ENCODE measurements around the gene TBCK. TPM values are rescaled to one million over a fixed set of nuclear protein-coding genes. Genes with fewer than 3 reads are reported as not detected.

The TBCK gene
- total RNA-seq, 1 donor from 2014 or later, result 25.8 TPM

DNA sequence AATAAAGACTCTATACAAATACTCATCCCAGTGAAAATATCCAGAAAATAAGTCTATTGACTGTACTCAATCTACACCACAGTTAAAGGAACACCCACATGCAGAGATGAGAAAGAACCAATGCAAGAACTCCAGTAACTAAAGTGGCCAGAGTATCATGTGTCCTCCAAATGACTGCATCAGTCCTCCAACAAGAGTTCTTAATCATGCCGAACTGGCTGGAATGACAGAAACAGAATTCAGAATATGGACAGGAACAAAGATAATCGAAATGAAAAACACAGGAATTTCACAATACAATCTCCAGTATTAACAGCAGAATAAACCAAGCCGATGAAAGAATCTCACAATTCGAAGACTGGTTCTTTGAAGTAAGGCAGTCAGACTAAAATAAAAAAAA is 210.3 kb downstream of the TBCK start:
- Mint-ChIP-seq H3K9me3 (ENCODE audit: unreplicated experiment) (peaks cover 20% of the 10 kb centered on the region), H3K27me3 (ENCODE audit: low read depth, unreplicated experiment) (no peaks in the 10 kb centered on the region), H3K4me1 (ENCODE audit: low read depth, unreplicated experiment) (peaks cover 4% of the 10 kb centered on the region), H3K36me3 (ENCODE audit: low read depth, unreplicated experiment) (peaks cover 38% of the 10 kb centered on the region), H3K27ac (ENCODE audit: unreplicated experiment) (no peak overlapping the region), H3K4me3 (ENCODE audit: unreplicated experiment) (no peak overlapping the region)
- DNase-seq (ENCODE audit: low read depth) (no peak), FAIRE-seq (peak; percentile 43)
- no peak overlapping the region for H2AFZ ChIP-seq (ENCODE audit: low read depth, low read length)
- H3K4me1 ChIP-seq (ENCODE audit: insufficient read depth, low read length), result no peaks in the 10 kb centered on the region
- H3K9me3 ChIP-seq (ENCODE audit: insufficient read depth, low read depth, low read length), result peaks cover 8% of the 10 kb centered on the region
- no peak overlapping the region for H3K4me3 ChIP-seq (ENCODE audit: insufficient read depth, low read depth, low read length)
- H4K20me1 ChIP-seq (ENCODE audit: insufficient read depth, low read length), result no peaks in the 10 kb centered on the region
- H3K36me3 ChIP-seq (ENCODE audit: insufficient read depth, low read length), result peaks cover 2% of the 10 kb centered on the region
- no peak overlapping the region for H3K4me2 ChIP-seq (ENCODE audit: low read length)
- TF ChIP-seq EZH2 (IDR thresholded peaks at IDR 0.05; ENCODE audit: insufficient read depth, low read length), result no peak
- TF ChIP-seq, protein P1, sequence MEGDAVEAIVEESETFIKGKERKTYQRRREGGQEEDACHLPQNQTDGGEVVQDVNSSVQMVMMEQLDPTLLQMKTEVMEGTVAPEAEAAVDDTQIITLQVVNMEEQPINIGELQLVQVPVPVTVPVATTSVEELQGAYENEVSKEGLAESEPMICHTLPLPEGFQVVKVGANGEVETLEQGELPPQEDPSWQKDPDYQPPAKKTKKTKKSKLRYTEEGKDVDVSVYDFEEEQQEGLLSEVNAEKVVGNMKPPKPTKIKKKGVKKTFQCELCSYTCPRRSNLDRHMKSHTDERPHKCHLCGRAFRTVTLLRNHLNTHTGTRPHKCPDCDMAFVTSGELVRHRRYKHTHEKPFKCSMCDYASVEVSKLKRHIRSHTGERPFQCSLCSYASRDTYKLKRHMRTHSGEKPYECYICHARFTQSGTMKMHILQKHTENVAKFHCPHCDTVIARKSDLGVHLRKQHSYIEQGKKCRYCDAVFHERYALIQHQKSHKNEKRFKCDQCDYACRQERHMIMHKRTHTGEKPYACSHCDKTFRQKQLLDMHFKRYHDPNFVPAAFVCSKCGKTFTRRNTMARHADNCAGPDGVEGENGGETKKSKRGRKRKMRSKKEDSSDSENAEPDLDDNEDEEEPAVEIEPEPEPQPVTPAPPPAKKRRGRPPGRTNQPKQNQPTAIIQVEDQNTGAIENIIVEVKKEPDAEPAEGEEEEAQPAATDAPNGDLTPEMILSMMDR (IDR thresholded peaks at IDR 0.05; ENCODE audit: insufficient read depth, low read depth, low read length), result no peak
- H3K27me3 ChIP-seq (ENCODE audit: insufficient read depth, low read length), result no peaks in the 10 kb centered on the region
- H3K79me2 ChIP-seq (ENCODE audit: insufficient read depth, low read length), result no peaks in the 10 kb centered on the region
- H3K9ac ChIP-seq (ENCODE audit: low read length), result no peak overlapping the region
- no peak overlapping the region for H3K27ac ChIP-seq (ENCODE audit: low read depth, low read length)

DNA sequence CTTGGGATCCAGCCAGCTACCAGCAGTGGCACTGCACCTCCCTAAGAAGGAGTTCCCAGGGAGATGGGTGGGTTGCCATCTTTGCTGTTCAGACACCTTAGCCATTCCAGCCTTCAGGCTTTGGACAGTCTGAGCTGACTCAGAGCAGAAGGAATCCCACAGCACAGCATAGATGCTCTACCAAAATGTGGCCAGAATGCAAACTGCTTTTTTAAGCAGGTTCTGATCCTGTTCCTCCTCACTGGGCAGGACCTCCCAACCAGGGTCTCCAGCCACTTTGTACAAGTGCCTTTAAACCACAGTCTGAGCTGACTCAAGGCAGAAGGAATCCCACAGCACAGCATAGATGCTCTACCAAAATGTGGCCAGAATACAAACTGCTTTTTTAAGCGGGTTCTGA is 211.7 kb downstream of the TBCK start:
- peaks cover 25% of the 10 kb centered on the region for H3K36me3 Mint-ChIP-seq (ENCODE audit: low read depth, unreplicated experiment)
- H3K27me3 Mint-ChIP-seq (ENCODE audit: low read depth, unreplicated experiment), result no peaks in the 10 kb centered on the region
- no peak for FAIRE-seq
- Histone ChIP-seq H3K79me2 (ENCODE audit: insufficient read depth, low read length) (no peaks in the 10 kb centered on the region), H3K9ac (ENCODE audit: low read length) (no peak overlapping the region), H3K4me1 (ENCODE audit: insufficient read depth, low read length) (no peaks in the 10 kb centered on the region), H4K20me1 (ENCODE audit: insufficient read depth, low read length) (no peaks in the 10 kb centered on the region), H3K36me3 (ENCODE audit: insufficient read depth, low read length) (no peaks in the 10 kb centered on the region), H3K4me2 (ENCODE audit: low read length) (no peak overlapping the region), H3K27ac (ENCODE audit: low read depth, low read length) (no peak overlapping the region), H2AFZ (ENCODE audit: low read depth, low read length) (no peak overlapping the region), H3K9me3 (ENCODE audit: insufficient read depth, low read depth, low read length) (no peaks in the 10 kb centered on the region), H3K4me3 (ENCODE audit: insufficient read depth, low read depth, low read length) (no peak overlapping the region), H3K27me3 (ENCODE audit: insufficient read depth, low read length) (no peaks in the 10 kb centered on the region)
- H3K9me3 Mint-ChIP-seq (ENCODE audit: unreplicated experiment), result peaks cover 8% of the 10 kb centered on the region
- no peak for TF ChIP-seq EZH2 (IDR thresholded peaks at IDR 0.05; ENCODE audit: insufficient read depth, low read length)
- TF ChIP-seq, protein P1 (IDR thresholded peaks at IDR 0.05; ENCODE audit: insufficient read depth, low read depth, low read length), result no peak
- no peak overlapping the region for H3K4me3 Mint-ChIP-seq (ENCODE audit: unreplicated experiment)
- DNase-seq (ENCODE audit: low read depth), result peak; percentile 6
- no peak overlapping the region for H3K27ac Mint-ChIP-seq (ENCODE audit: unreplicated experiment)
- H3K4me1 Mint-ChIP-seq (ENCODE audit: low read depth, unreplicated experiment), result peaks cover 4% of the 10 kb centered on the region

DNA sequence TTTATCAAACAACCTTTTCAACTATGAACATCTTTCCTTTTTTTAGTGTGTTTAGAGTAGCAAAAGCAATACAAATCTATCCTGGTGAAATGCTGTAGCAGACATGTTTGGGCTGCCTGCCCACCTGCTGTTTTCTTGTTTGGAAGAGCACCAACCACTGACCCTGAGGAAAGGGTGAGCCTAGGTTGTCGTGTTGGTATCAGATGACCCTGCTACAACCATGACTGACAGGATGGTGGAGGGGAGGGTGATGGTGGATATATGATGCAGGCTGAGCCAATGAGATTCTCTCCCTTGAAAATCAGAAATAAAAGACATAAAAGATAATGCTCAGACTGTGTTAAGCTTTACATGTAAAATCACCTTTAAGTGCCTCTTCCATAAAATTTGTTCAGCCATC is 219.6 kb downstream of the TBCK start:
- Histone ChIP-seq H3K27ac (ENCODE audit: low read depth, low read length) (no peak overlapping the region), H3K79me2 (ENCODE audit: insufficient read depth, low read length) (no peaks in the 10 kb centered on the region), H3K9ac (ENCODE audit: low read length) (no peak overlapping the region), H3K36me3 (ENCODE audit: insufficient read depth, low read length) (peaks cover 3% of the 10 kb centered on the region), H3K27me3 (ENCODE audit: insufficient read depth, low read length) (no peaks in the 10 kb centered on the region), H4K20me1 (ENCODE audit: insufficient read depth, low read length) (no peaks in the 10 kb centered on the region), H3K4me3 (ENCODE audit: insufficient read depth, low read depth, low read length) (no peak overlapping the region), H3K4me2 (ENCODE audit: low read length) (no peak overlapping the region), H2AFZ (ENCODE audit: low read depth, low read length) (no peak overlapping the region), H3K4me1 (ENCODE audit: insufficient read depth, low read length) (no peaks in the 10 kb centered on the region), H3K9me3 (ENCODE audit: insufficient read depth, low read depth, low read length) (no peaks in the 10 kb centered on the region)
- H3K27me3 Mint-ChIP-seq (ENCODE audit: low read depth, unreplicated experiment), result no peaks in the 10 kb centered on the region
- TF ChIP-seq EZH2 (IDR thresholded peaks at IDR 0.05; ENCODE audit: insufficient read depth, low read length), result no peak
- TF ChIP-seq, protein P1 (IDR thresholded peaks at IDR 0.05; ENCODE audit: insufficient read depth, low read depth, low read length), result no peak
- peaks cover under 1% of the 10 kb centered on the region for H3K9me3 Mint-ChIP-seq (ENCODE audit: unreplicated experiment)
- H3K27ac Mint-ChIP-seq (ENCODE audit: unreplicated experiment), result no peak overlapping the region
- H3K36me3 Mint-ChIP-seq (ENCODE audit: low read depth, unreplicated experiment), result peaks cover 14% of the 10 kb centered on the region
- no peak for FAIRE-seq
- H3K4me1 Mint-ChIP-seq (ENCODE audit: low read depth, unreplicated experiment), result peaks cover 13% of the 10 kb centered on the region
- H3K4me3 Mint-ChIP-seq (ENCODE audit: unreplicated experiment), result no peak overlapping the region
- DNase-seq (ENCODE audit: low read depth), result no peak

Measured in astrocyte (in vitro differentiated cells and primary cell).